ENCODE results near the gene ARSB.
A peak's percentile ranks its signal among the peaks of the same experiment; 100 is the strongest.
"Not testable (repeated sequence)": the region's sequence is repeated elsewhere in the genome, so short reads cannot be mapped to it uniquely, and the experiment has no call there.

Gene ARSB

DNA sequence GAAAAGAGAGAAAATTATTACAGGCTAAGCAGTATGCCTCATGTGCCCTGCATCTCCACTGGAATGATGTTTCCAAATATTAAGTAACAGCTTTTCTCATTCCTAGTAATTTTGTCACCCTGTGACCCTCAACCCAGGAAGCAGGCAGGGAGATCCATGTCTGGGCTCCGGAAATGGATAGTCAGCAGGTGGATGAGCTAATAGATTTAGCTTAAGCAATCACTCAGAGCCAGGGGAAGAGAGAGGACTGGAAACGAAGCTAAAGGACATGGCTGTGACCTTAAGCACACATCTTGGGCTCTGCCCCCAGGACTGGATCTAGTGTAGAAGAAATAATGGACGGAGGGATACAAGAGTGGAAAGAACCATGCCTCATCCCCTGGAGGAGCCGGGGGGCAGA is 89.5 kb downstream of the ARSB start:
- no peak for DNase-seq

DNA sequence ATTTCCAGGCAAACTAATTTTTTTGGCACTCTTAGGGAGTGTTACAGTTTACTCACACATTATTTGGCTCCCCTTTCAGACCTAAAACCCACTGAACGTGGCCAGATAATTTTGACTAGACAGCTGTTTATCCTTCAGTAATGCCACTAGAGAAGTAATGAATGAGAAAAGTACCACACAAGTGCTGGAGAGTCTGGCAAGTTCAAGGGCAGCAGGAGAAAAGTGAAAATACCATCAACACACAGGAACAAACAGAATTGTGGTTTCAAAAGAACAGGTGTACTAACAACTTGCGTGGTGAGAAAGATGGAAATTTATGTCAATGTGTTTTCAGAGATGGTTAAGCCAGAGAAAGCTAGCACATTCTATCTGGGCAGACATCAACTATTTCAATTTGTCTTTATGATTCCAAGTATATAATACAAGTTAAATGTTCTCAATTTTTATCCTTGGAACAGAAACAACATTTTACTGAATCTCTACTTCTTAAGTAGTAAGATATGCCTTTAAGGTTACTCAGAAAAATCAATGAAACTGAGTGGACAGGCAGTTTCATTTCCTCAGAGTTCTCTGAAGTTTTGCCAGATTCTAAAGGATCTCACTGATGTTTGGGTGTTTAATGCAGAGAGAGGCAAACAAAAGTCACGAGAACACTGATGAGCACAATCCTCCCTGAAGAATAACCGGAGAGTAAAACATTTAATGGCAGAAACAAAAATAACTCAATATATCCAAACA is 91.0 kb downstream of the ARSB start:
- DNase-seq: no peak

DNA sequence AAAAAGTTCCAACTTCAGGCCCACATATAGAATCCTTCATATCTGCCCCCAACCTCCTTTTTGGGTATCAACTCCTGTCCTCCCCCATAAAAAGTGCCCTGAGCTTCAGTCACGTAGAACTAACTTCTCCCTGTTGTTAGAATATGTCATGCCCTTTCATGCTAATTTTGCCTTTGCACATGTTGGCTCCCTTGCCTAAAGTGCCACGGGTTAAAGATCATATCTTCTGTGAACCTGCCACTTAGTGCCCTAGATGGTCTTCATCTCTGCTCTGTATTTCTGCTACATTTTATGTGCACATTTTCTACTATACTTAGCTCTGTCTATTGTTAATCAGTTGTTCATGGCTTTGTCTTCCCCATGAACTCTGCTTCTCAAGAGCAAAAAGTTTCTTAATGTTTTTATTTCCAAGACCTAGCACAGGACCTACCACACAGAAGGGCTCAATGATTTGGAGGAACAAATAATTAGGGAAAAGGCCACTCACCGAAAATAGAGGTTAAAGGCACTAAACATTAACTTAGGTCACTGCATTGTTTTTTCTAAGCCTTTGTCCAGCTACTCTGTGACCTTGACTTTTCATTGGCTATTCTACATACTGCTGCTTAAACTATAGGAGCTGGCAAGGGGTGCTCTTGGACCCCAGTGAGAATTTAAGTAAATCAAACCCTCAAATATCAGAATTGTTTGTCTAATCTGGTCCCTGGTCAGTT is 94.3 kb downstream of the ARSB start:
- DNase-seq: no peak

DNA sequence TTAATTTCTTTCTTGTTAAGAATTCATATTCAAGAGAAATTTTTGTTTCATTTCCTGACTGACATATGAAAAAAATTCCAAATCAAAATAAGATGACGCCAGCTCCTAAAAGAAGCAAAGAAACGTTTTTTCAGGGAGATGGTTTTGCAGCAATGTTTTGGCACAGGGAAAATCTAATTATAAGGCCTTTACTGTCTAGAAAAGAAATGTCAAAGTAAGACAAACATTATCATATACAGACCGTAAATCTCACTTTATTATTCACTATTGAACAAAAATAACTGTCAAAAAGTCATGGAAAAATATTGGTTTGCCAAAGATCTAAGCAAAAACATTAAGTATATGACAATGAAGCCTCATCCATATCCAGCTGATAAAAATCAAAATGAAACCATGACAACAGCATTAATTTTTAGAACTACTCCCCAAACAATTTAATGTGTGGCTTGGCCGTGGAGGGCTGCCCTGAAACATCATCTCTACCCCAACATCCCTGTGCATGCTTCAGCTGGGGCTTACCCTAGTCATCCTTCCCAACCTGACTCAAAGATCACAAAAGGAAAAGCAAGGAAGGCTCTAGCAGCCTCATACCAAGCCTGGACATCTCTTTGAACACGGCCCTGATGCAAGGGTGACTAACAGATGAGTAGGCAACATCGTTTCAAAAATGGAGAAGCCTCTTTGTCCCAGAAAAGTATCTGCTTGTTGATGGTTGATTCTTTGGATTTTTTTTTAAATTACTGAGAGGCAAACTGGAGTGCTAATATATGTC is 95.6 kb downstream of the ARSB start:
- DNase-seq: no peak

DNA sequence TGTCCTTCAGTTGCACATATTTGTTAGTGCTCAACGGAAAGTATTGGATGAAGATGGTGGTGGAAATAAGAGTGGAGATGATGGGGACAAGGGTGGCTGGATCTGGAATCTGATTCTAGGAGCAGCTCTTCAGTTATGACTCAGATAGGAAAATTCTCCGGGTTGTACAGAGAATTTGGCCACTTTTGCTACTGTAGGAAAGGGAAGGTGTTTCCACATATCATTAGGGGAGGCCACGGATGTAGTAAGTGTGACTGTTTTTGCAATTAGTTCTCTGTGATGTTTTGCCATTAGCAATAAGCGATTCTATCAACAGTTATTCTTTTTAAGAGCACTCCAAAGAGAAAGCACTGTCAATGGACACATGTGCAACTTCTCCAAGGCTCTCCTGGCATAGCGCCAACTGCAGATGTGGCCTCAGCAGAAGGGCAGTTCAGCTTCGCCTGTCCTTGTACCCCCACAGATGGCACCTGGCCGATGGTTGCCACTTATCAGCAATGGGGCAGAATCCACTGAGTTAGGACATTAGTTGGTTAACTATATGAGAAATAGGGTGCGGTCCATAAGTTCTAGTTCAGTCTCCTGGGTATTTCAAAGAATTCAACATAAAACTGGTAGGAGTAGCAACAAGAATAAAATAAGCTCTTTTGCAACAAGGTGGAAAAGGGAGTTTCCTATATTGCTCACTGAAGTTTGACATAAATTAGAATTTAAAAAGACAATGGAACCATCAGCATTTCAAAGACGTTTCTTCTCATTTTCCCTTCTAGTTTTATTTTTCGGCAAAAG is 96.3 kb downstream of the ARSB start:
- DNase-seq: no peak

DNA sequence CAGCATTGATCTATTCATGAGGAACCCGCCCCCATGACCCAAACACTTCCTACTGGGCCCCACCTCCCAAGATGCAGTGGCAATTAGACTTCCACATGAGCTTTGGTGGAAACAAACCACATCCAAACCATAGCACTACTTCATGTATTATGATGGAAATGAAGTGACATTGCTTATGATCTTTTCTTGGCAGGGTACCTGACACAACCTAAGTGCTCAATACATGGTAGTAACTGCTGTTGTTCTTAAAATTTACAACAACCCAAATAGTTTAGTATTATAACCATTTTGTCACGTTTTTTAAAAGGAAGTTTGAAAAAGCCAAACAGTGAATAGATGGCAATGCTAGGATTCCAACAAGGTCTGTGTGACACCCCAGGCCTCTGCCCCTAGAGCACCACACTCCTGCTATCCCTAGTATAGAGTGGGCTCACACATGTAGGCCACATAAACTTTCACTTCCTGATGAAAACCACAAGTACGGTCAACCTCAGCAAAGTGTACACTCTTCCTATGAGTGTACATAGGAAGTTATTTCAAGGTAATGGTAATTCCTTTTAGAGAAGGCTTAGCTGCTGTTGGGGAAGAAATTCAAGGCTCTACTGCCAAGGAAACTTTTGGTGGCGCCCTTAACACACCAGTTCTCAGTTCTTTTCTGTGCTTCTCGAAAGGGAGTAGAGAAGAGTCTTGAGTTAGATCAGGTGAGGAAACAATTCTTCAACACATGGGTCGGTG is 97.6 kb downstream of the ARSB start:
- no peak for DNase-seq

DNA sequence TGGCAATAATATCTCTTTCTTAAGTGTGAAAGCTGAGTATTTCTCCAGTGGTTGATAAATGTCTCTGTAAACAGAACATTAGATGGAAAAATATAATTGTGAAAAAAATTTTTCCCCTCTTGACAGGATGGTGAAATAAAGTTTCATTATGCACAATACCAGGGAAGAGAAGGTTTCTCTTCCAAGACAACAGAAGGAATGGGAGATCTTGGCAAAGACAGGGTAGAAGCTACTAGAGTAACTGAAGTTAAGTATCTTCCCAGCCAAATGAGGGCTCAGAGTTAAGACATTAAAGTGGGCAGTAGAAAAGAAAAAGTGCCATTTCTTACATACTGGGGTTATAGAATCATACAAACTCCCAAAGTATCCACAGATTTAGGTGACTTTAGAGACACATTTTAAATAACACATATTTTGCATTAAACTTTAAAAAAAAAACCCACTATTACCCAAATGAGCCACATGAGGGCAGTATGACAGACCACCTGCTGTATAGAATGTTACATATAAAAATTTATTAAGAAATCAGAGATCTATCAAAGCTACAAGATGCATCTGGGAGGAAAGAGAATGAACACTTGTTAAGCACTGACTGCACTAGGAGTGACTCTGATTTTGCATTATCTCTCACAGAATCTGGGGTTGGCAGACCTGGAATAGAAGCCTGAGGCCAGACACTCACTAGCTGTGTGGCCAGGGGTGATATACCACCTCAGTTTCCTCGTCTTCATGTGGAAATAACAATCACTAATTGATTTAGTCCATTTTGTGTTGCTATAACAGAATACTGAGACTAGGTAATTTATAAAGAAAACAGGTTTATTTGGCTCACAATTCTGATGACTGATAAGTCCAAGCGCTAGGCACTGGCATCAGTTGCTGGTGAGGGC is 98.5 kb downstream of the ARSB start:
- DNase-seq: peak; percentile 2

DNA sequence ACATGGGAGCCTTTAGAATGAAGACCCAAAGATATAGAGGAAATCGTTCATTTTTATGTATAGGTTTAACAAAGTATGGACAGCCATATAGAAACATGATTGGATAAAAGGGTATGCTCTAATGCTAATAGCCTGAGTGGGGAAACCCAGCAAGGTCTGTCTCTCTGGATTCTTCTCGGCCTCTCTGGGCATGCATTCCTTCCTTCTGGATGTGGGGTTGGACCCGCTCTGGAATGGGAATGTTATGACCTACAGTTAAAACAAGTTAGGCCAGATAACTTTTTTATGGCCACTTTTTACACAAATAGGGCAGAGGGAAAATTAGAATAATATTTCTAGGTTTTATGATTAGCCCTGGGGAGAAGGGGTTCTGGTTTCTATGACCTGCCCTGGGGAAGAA is 103.2 kb downstream of the ARSB start:
- no peak for DNase-seq

DNA sequence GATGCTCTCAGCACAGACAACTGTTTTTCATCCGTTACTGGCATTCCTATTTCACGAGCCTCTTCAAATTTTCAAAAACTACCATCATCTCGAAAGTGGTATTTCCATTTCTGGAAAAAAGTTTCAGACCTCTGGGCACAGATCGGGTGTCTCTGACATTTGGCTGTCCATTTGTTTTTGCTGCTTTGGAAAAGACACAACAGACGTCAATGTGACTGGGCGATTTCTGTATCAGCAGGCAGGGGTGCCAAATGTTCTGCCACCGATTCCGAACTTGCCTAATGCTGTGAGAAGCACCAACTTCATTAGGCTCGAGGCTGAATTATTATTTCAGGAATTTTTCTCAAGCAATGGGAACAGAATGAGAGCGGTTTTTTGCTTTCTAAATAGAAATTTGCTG is 105.6 kb downstream of the ARSB start:
- DNase-seq: no peak

DNA sequence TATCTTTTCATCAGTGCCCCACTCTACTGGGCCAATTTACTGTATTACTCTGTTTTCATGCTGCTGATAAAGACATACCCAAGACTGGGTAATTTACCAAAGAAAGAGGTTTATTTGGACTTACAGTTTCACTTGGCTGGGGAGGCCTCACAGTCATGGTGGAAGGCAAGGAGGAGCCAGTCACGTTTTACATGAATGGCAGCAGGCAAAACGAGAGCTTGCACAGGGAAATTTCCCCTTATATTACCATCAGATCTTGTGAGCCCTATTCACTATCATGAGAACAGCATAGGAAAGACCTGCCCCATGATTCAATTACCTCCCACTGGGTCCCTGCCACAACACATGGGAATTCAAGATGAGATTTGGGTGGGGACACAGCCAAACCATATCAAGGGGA is 119.0 kb downstream of the ARSB start:
- not testable (repeated sequence) for DNase-seq

DNA sequence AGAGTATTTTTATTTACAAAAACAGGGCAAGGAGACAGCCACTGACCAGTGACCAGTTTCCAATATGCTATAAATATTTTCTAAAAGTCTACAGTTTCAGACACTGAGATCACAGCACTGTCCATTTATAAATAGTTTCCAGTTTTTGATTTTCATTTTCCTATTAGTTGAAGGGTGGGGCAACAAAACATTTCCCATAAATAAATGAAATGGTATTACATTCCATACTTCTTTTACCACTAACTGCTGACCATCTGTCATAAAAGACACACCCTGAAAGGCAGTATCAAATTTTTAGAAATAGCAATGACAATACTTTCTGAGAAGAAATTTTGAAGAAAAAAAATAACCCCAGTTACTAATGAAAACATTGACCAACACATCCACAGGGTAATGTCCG is 126.7 kb downstream of the ARSB start:
- no peak for DNase-seq

DNA sequence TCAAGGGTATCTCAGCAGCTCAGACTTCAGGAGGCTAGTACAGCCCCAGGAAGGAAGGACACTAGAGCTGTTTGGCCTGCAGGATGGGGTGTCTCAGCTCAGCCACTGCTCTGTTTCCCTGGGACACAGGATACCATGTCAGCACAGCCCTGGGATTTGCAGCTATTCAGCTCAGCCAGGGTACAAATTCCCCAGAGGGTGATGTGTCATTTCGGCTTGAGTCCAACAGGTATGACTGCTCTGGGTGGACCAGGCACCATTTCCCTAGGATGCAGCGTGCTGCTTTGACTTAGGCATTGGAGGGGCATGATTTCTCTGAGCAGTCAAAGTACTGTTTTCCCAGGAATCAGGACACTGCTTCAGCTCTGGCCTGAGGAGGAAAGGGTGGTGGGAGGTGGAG is 130.1 kb downstream of the ARSB start:
- no peak for DNase-seq

DNA sequence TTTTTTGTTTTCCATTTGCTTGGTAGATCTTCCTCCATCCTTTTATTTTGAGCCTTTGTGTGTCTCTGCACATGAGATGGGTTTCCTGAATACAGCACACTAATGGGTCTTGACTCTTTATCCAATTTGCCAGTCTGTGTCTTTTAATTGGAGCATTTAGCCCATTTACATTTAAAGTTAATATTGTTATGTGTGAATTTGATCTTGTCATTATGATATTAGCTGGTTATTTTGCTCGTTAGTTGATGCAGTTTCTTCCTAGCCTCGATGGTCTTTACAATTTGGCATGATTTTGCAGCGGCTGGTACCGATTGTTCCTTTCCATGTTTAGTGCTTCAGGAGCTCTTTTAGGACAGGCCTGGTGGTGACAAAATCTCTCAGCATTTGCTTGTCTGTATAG is 133.2 kb downstream of the ARSB start:
- not testable (repeated sequence) for DNase-seq

DNA sequence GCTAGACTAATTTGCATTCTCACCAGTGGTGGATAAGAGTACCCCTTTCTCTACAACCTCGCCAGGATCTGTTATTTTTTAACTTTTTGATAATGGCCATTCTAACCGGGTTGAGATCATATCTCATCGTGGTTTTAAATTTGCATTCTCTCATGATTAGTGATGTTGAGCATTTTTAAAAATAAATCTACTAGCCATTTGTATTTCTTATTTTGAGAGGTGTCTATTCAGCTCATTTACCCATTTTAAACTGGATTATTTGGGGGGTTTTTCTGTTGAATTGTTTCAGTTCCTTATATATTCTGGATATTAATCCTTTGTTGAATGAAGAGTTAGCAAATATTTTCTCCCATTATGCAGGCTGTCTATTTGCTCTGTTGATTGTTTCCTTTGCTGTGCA is 139.6 kb downstream of the ARSB start:
- no peak for DNase-seq

DNA sequence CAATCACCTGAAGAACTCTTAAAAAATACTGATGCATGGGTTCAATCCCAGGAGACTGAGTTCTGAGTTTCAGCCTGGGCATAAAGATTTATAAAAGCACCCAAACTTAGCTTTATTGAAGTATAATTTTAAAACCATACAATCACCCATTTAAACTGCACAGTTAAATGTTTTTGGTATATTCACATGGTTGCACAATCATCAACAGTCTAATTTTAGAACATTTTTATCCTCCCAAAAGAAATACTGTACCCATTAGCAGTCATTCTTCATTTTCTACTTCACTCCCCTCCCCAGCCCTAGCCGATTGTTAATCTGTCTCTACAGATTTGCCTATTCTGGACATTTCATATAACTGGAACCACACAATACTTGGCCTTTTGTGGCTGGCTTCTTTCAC is 141.7 kb downstream of the ARSB start:
- no peak for DNase-seq

DNA sequence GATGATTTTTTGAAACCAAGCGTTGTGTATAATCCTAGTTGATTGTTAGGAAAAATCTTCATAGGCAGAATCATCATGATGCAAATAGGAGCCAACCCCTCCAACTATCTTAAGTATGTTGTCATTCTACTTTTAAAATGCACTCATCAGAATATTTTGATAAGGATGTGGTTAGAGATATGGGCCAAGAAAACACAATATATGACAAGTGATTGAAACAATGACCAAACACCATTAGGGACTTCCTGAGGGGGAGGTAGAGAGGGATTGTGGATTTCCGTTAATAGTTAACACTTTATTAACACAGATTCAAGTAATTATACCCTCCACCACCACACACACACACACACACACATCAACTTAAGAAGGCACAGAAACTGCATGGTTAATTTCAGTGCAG is 143.3 kb downstream of the ARSB start:
- no peak for DNase-seq

DNA sequence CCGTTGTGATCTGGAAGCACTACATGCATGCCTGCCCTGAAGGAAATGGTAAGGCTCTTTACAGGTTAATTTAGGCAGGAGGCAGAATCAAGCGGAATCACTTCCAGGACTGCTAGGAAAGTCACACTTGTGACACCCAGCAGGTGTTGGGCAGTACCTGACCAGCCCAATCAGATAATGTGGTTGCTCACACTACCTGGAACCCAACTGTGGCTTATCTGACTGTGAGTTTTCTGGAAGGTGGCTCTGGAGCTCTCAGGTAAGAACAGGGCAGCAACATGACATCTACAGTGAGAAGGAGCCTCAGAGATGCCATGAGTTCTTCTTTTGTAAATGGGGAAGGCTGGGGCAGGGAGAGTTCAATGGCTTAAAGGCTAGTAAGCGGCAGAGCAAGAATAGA is 146.4 kb downstream of the ARSB start:
- no peak for DNase-seq

DNA sequence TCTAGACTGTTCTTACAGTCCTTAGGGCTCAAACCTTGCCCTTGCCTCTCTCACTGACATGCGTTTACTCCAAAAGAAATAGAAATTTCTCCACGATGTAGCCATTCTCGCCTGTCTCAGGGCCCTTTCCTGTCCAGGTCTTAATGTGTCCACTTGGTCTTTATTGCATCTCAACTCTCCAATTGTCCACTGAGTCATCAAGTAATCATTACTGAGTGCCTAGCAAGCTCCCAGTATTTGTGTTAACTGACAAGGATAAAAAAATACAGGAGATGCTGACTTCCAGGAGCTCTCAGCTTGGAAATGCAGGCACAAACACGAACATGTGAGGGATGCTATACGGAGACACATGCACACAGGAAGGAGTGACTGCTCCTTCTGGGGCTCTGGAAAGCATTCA is 147.3 kb downstream of the ARSB start:
- DNase-seq: no peak

DNA sequence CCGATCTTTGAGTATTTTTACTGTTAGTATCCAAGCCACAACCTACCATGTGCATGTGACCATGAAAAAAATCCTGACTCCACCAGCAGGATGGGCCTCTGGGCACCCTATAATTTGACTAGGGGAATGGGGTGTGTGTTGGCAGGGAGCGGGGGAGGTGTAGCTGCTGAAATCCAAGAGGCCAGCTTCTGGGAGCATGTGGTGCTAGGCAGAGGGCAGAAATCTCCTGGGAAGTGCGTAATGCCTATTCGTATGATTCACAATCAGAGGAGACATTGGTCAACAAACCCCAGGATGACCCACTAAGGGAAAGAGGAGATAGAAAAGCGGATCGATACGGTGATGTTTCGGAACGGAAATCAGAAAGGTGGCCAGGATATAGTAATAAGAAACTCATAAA is 149.9 kb downstream of the ARSB start:
- DNase-seq: no peak

DNA sequence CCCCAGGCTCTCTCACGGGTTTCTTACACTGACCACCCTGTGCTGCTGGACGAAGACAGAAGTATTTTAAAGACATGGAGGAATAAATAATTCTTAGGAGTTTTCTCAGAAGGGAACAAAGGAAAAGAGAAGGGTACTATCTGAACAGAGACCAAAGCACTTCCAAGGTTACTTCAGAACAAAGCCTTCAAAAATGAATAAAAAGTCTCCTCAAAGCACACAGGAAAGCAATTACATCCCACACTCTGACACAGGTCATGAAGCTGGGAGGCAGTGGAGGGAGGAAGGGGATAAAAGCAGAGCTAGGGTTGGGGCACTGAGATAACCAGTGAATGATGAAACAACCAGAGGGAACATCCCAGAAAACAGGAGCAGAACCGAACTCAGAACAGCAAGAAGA is 151.8 kb downstream of the ARSB start:
- DNase-seq: no peak

DNA sequence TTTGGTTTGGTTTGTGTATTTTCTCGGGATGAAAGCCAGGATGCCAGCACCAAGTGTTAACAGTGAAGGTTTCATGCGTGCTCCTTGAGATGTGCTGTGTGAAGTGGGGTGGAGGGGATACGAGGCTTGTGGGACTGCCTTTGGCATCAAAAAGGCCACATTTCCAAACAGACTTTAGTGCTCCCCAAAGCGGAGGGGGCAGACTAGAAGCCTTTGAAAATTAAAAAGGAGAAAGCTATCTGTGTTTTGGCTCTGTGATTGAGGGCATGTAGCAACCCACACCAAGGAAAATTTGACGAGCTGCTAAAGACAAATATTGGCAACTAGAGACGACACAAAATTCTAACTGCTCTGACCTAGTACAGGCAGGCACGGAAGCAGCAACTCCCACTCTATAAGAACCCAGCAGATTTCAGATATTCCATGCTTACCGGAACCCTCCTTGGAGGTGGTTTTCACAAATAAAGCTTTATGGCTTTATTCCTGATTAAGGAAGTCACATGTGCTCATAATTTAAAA is 154.5 kb downstream of the ARSB start:
- no peak for DNase-seq

All from NCI-H748 treated with DMSO at 0.1 percent for 48 hours (cell line).